ENCODE data around the gene R3HDM2. TPM values are rescaled to one million over a fixed set of nuclear protein-coding genes. Genes with fewer than 3 reads are reported as not detected.
A peak's percentile ranks its signal among the peaks of the same experiment; 100 is the strongest.

The R3HDM2 gene
- total and polyA plus RNA-seq, 3 experiments from 2014 or later = 15.1 to 36.8 (median 28.2) TPM

DNA sequence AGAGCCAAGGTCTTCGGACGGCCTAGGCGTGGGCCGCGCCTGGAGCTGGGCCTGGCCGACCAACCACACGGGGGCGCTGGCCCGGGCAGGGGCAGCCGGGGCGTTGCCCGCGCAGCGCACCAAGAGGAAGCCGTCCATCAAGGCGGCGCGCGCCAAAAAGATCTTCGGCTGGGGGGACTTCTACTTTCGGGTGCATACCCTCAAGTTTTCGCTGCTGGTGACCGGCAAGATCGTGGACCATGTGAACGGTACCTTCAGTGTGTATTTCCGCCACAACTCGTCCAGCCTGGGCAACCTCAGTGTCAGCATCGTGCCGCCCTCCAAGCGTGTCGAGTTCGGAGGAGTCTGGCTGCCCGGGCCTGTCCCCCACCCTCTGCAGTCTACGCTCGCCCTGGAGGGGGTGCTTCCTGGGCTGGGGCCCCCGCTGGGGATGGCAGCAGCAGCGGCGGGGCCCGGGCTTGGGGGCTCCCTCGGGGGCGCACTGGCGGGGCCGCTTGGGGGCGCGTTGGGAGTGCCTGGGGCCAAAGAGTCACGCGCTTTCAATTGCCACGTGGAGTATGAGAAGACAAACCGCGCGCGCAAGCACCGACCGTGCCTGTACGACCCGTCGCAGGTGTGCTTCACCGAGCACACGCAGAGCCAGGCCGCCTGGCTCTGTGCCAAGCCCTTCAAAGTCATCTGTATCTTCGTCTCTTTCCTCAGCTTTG, 205.7 kb downstream of the R3HDM2 start:
- peak overlapping the region; percentile 32 to 87 (median 47) for H3K4me3 Mint-ChIP-seq
- peak; percentile 44 to 69 (median 44) for DNase-seq
- no peak overlapping the region for H3K4me3 ChIP-seq (ENCODE audit: low read length)
- H3K4me1 ChIP-seq (ENCODE audit: insufficient read depth, low read length) = peaks cover 50% of the 10 kb centered on the region
- POLR2A ChIA-PET = interaction anchor here (0.5 to 1.6 kb wide), 3 partner anchors 11 to 760 kb away, joined by 3 to 5 read pairs (median 4); no protein-coding TSS in a partner anchor
- CTCF ChIA-PET = interaction anchor here (0.8 to 13.7 kb wide), 5 partner anchors 8 to 97 kb away, joined by 3 to 274 read pairs (median 23); partner anchors contain the start of gene LRP1
- H3K4me1 Mint-ChIP-seq = peaks cover 46 to 75% (median 61%) of the 10 kb centered on the region in 3 donors
- H3K27ac ChIP-seq (ENCODE audit: low read depth, low read length) = no peak overlapping the region
- no peaks in the 10 kb centered on the region for H3K36me3 ChIP-seq (ENCODE audit: insufficient read depth, low read length)
- peak overlapping the region in 4 of 8 donors; percentile 4 to 95 (median 55) for H3K27ac Mint-ChIP-seq
- H3K27me3 ChIP-seq (ENCODE audit: insufficient read depth, low read length, poor library complexity, severe bottlenecking) = peaks cover 65% of the 10 kb centered on the region
- H3K27me3 Mint-ChIP-seq = peaks cover 49 to 72% of the 10 kb centered on the region in 2 donors
- H3K9me3 ChIP-seq (ENCODE audit: low read length) = no peaks in the 10 kb centered on the region
- H3K36me3 Mint-ChIP-seq = peaks cover 0 to 3% (median 0%) of the 10 kb centered on the region in 3 donors
- peaks cover 0 to 1% (median 0%) of the 10 kb centered on the region in 5 donors for H3K9me3 Mint-ChIP-seq

- no peak overlapping the region for H3K27ac ChIP-seq (ENCODE audit: low read depth, low read length)
- peaks cover 54 to 78% of the 10 kb centered on the region in 2 donors for H3K27me3 Mint-ChIP-seq
- peaks cover 71% of the 10 kb centered on the region for H3K27me3 ChIP-seq (ENCODE audit: insufficient read depth, low read length, poor library complexity, severe bottlenecking)
- H3K4me3 ChIP-seq (ENCODE audit: low read length) = no peak overlapping the region
- peaks cover 0 to 1% (median 0%) of the 10 kb centered on the region in 5 donors for H3K9me3 Mint-ChIP-seq
- CTCF ChIA-PET = interaction anchor here (0.8 to 13.7 kb wide), 4 partner anchors 9 to 96 kb away, joined by 3 to 274 read pairs (median 14); partner anchors contain the start of gene LRP1
- no peak overlapping the region for H3K27ac Mint-ChIP-seq
- no peaks in the 10 kb centered on the region for H3K36me3 ChIP-seq (ENCODE audit: insufficient read depth, low read length)
- H3K4me1 ChIP-seq (ENCODE audit: insufficient read depth, low read length) = peaks cover 48% of the 10 kb centered on the region
- H3K4me3 Mint-ChIP-seq = no peak overlapping the region
- no peak for DNase-seq
- POLR2A ChIA-PET = interaction anchor here (0.5 to 1.6 kb wide), 3 partner anchors 10 to 760 kb away, joined by 3 to 5 read pairs (median 4); no protein-coding TSS in a partner anchor
- H3K36me3 Mint-ChIP-seq = no peaks in the 10 kb centered on the region
- H3K9me3 ChIP-seq (ENCODE audit: low read length) = no peaks in the 10 kb centered on the region
- peaks cover 42 to 71% (median 54%) of the 10 kb centered on the region in 3 donors for H3K4me1 Mint-ChIP-seq
These were observed 206.4 kb downstream of the R3HDM2 start for GRCh38 chr12:57224278-57224972.

DNA sequence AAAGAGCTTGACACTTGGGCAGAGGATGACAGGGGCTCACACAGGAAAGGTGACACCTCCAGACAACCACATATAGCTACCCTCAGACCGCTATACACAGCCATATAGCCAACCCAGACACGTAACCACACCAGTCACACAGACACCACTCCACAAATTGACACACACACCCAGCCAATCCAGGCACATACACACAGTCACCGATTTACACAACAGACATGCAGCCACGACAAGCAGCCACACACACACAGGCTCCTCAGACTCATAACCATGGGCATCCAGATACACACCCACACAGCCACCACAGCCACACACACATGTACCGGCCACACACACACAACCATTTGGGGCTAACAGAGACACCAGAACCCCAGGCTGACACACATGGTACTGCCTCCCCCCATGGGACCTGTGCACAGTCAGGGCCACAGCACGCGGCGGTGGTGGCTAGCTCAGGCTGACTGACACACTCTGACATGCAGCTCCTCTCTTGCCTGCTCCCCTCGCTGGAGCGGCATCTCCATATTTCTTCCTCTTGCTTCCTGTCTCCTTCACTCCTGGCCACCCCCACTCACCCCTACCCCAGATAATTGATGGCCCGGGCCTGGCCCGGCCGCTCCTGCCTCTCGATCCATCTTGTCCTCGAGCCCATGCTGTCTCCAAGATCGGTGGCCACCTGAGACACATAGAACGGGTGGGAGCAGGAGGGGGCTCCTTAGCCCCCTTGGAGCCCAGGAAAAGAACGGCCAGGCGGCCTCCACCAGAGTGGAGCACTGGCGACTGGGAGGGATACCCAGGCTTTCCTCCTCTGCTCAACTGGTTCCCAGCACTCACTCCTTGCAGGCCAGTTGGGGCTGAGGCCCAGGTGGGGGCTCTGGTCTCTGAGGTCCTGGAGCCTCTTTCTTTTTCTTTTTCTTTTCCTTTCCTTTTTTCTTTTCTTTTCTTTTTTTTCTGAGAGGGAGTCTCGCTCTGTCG, 207.4 kb downstream of the R3HDM2 start:
- Histone ChIP-seq H3K36me3 (ENCODE audit: insufficient read depth, low read length) (no peaks in the 10 kb centered on the region), H3K27me3 (ENCODE audit: insufficient read depth, low read length, poor library complexity, severe bottlenecking) (peaks cover 81% of the 10 kb centered on the region), H3K9me3 (ENCODE audit: low read length) (no peaks in the 10 kb centered on the region), H3K4me3 (ENCODE audit: low read length) (no peak overlapping the region), H3K27ac (ENCODE audit: low read depth, low read length) (no peak overlapping the region), H3K4me1 (ENCODE audit: insufficient read depth, low read length) (peaks cover 39% of the 10 kb centered on the region)
- DNase-seq = peak; percentile 15 to 79 (median 43)
- Mint-ChIP-seq H3K4me1 (peaks cover 35 to 64% (median 45%) of the 10 kb centered on the region in 3 donors), H3K4me3 (peak overlapping the region in 6 of 7 donors; percentile 1 to 61 (median 42)), H3K27ac (peak overlapping the region in 6 of 8 donors; percentile 8 to 79 (median 46)), H3K9me3 (peaks cover 0 to 1% (median 0%) of the 10 kb centered on the region in 5 donors), H3K27me3 (peaks cover 62 to 87% of the 10 kb centered on the region in 2 donors), H3K36me3 (no peaks in the 10 kb centered on the region)
- ChIA-PET POLR2A (interaction anchor here (0.6 kb wide), 1 partner anchor 19 kb away, joined by 3 read pairs; no protein-coding TSS in a partner anchor), CTCF (interaction anchor here (1.3 to 13.7 kb wide), 5 partner anchors 10 to 95 kb away, joined by 3 to 274 read pairs (median 6); partner anchors contain the start of gene LRP1)

GRCh38 chr12:57222286-57223190, 208.3 kb downstream of the R3HDM2 start:
- Histone ChIP-seq H3K4me1 (ENCODE audit: insufficient read depth, low read length) (peaks cover 43% of the 10 kb centered on the region), H3K36me3 (ENCODE audit: insufficient read depth, low read length) (no peaks in the 10 kb centered on the region), H3K9me3 (ENCODE audit: low read length) (no peaks in the 10 kb centered on the region), H3K27ac (ENCODE audit: low read depth, low read length) (no peak overlapping the region), H3K27me3 (ENCODE audit: insufficient read depth, low read length, poor library complexity, severe bottlenecking) (peaks cover 90% of the 10 kb centered on the region), H3K4me3 (ENCODE audit: low read length) (no peak overlapping the region)
- Mint-ChIP-seq H3K4me3 (peak overlapping the region in 5 of 7 donors; percentile 1 to 61 (median 37)), H3K27me3 (peaks cover 72 to 94% of the 10 kb centered on the region in 2 donors), H3K27ac (peak overlapping the region in 6 of 8 donors; percentile 18 to 79 (median 51)), H3K36me3 (no peaks in the 10 kb centered on the region), H3K9me3 (no peaks in the 10 kb centered on the region), H3K4me1 (peaks cover 37 to 70% (median 44%) of the 10 kb centered on the region in 3 donors)
- ChIA-PET CTCF (interaction anchor here (1.3 to 13.7 kb wide), 4 partner anchors 9 to 94 kb away, joined by 3 to 274 read pairs (median 13); partner anchors contain the start of gene LRP1), POLR2A (interaction anchor here (0.6 kb wide), 1 partner anchor 20 kb away, joined by 3 read pairs; no protein-coding TSS in a partner anchor)
- DNase-seq = no peak

DNA sequence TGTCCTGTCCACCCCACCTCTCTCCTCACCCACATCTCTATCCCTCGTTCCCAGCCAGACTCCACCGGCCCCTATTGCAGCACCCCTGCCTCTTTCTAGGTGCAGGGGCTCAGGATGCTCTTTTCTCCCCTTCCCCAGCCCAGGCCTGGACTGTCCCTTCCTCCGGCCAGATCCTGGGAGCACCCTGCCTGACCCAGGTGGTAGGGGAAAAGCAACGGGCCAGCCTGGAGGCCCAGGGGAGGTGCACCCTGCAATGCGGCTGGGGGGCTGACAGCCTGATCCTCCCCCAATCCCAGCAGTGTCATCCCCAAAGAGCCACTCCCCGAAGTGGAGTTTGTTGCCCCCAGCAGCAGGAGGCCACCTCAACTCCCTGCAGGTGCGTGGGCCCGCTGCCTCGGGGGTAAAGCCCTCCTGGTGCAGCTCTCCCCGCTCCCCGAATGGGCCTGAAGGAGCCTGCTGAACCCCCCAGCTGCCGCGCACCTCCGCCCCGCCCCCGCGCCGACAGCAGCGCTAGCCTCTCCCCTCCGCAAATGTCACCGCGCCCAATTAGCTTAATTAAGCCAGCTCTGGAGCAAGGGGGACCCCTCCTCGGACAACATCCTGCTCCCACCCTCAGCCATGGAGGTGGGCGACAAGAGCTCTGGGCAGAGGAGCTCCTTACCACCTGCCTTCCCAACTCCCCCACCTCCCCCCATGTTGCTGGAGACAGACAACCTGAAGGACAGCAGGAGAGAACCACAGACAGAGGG, 209.5 kb downstream of the R3HDM2 start:
- H3K4me1 Mint-ChIP-seq = peaks cover 36 to 70% (median 40%) of the 10 kb centered on the region in 3 donors
- POLR2A ChIA-PET = no interaction called here
- no peak for DNase-seq

GRCh38 chr12:57220770-57221168, 210.1 kb downstream of the R3HDM2 start:
- no peaks in the 10 kb centered on the region for H3K36me3 ChIP-seq (ENCODE audit: insufficient read depth, low read length)
- no peaks in the 10 kb centered on the region for H3K9me3 ChIP-seq (ENCODE audit: low read length)
- Mint-ChIP-seq H3K36me3 (no peaks in the 10 kb centered on the region), H3K4me3 (peak overlapping the region in 2 of 7 donors; percentile 18 to 21), H3K9me3 (no peaks in the 10 kb centered on the region), H3K27me3 (peaks cover 71 to 88% of the 10 kb centered on the region in 2 donors), H3K27ac (peak overlapping the region in 3 of 8 donors; percentile 2 to 82 (median 69)), H3K4me1 (peaks cover 38 to 69% (median 42%) of the 10 kb centered on the region in 3 donors)
- DNase-seq = no peak
- CTCF ChIA-PET = interaction anchor here (13.7 kb wide), 1 partner anchor 20 kb away, joined by 274 read pairs; a partner anchor contains a TSS
- POLR2A ChIA-PET = no interaction called here
- no peak overlapping the region for H3K27ac ChIP-seq (ENCODE audit: low read depth, low read length)
- H3K4me1 ChIP-seq (ENCODE audit: insufficient read depth, low read length) = peaks cover 50% of the 10 kb centered on the region
- peaks cover 90% of the 10 kb centered on the region for H3K27me3 ChIP-seq (ENCODE audit: insufficient read depth, low read length, poor library complexity, severe bottlenecking)
- no peak overlapping the region for H3K4me3 ChIP-seq (ENCODE audit: low read length)

More for the DNA sequence above, 209.5 kb downstream of the R3HDM2 start:
- peak overlapping the region in 1 of 7 donors; percentile 25 for H3K4me3 Mint-ChIP-seq
- H3K9me3 Mint-ChIP-seq = no peaks in the 10 kb centered on the region
- H3K27me3 Mint-ChIP-seq = peaks cover 70 to 90% of the 10 kb centered on the region in 2 donors
- Histone ChIP-seq H3K9me3 (ENCODE audit: low read length) (no peaks in the 10 kb centered on the region), H3K4me1 (ENCODE audit: insufficient read depth, low read length) (peaks cover 47% of the 10 kb centered on the region), H3K4me3 (ENCODE audit: low read length) (no peak overlapping the region), H3K27me3 (ENCODE audit: insufficient read depth, low read length, poor library complexity, severe bottlenecking) (peaks cover 93% of the 10 kb centered on the region), H3K36me3 (ENCODE audit: insufficient read depth, low read length) (no peaks in the 10 kb centered on the region), H3K27ac (ENCODE audit: low read depth, low read length) (no peak overlapping the region)
- CTCF ChIA-PET = interaction anchor here (0.8 to 13.7 kb wide), 2 partner anchors 9 to 20 kb away, joined by 4 to 274 read pairs; a partner anchor contains a TSS
- H3K36me3 Mint-ChIP-seq = no peaks in the 10 kb centered on the region
- peak overlapping the region in 3 of 8 donors; percentile 7 to 82 (median 69) for H3K27ac Mint-ChIP-seq
